ENCODE results near the gene COMMD1. TPM values are rescaled to one million over a fixed set of nuclear protein-coding genes. Genes with fewer than 3 reads are reported as not detected.

Gene COMMD1
- total and polyA plus RNA-seq, 3 donors from 2014 or later = 61.7 to 87.9 (median 85.2) TPM

- no peak for DNase-seq
- Histone ChIP-seq H3K27ac (no peak overlapping the region), H3K27me3 (no peaks in the 10 kb centered on the region), H3K4me1 (no peaks in the 10 kb centered on the region), H3K9me3 (no peaks in the 10 kb centered on the region), H3K4me3 (no peak overlapping the region), H3K36me3 (ENCODE audit: low read depth, missing control alignments) (no peaks in the 10 kb centered on the region)
- 61 to 67% methylated on average over 6 of the region's 6 CpGs for WGBS, 2 donors
- intact Hi-C loops (cut with DNase I; ENCODE audit: low total_unique reads) = no loop called here
- TF ChIP-seq CTCF (IDR thresholded peaks at IDR 0.05) = no peak
- no peak for TF ChIP-seq POLR2A (IDR thresholded peaks at IDR 0.05)
Observed at GRCh38 chr2:62076980-62077638, 171.6 kb downstream of the COMMD1 start.

- no peak for TF ChIP-seq CTCF (IDR thresholded peaks at IDR 0.05)
- TF ChIP-seq POLR2A (IDR thresholded peaks at IDR 0.05) = no peak
- no peak for DNase-seq
- H3K4me3 ChIP-seq = no peak overlapping the region
- no peaks in the 10 kb centered on the region for H3K36me3 ChIP-seq (ENCODE audit: low read depth, missing control alignments)
- 71 to 83% methylated on average over 1 of the region's 1 CpG for WGBS, 2 donors
- no peaks in the 10 kb centered on the region for H3K27me3 ChIP-seq
- no peak overlapping the region for H3K27ac ChIP-seq
- no peaks in the 10 kb centered on the region for H3K4me1 ChIP-seq
- no peaks in the 10 kb centered on the region for H3K9me3 ChIP-seq
- intact Hi-C loops (cut with DNase I; ENCODE audit: low total_unique reads) = no loop called here
Observed at GRCh38 chr2:62084801-62085200, 179.3 kb downstream of the COMMD1 start.

- Histone ChIP-seq H3K27me3 (no peaks in the 10 kb centered on the region), H3K9me3 (no peaks in the 10 kb centered on the region), H3K36me3 (ENCODE audit: low read depth, missing control alignments) (no peaks in the 10 kb centered on the region), H3K27ac (no peak overlapping the region), H3K4me1 (no peaks in the 10 kb centered on the region), H3K4me3 (no peak overlapping the region)
- no peak for DNase-seq
- intact Hi-C loops (cut with DNase I; ENCODE audit: low total_unique reads) = no loop called here
- WGBS, 2 donors = 90 to 91% methylated on average over 3 of the region's 3 CpGs
- TF ChIP-seq CTCF (IDR thresholded peaks at IDR 0.05) = no peak
- no peak for TF ChIP-seq POLR2A (IDR thresholded peaks at IDR 0.05)
Observed at GRCh38 chr2:62089658-62090057, 184.2 kb downstream of the COMMD1 start.

- no peak for DNase-seq
- WGBS, 2 donors = 88 to 95% methylated on average over 2 of the region's 2 CpGs
- Histone ChIP-seq H3K36me3 (ENCODE audit: low read depth, missing control alignments) (no peaks in the 10 kb centered on the region), H3K27me3 (no peaks in the 10 kb centered on the region), H3K9me3 (no peaks in the 10 kb centered on the region), H3K4me1 (no peaks in the 10 kb centered on the region), H3K27ac (no peak overlapping the region), H3K4me3 (no peak overlapping the region)
- intact Hi-C loops (cut with DNase I; ENCODE audit: low total_unique reads) = no loop called here
- TF ChIP-seq CTCF (IDR thresholded peaks at IDR 0.05) (no peak), POLR2A (IDR thresholded peaks at IDR 0.05) (no peak)
Observed at GRCh38 chr2:62091471-62091870, 186.0 kb downstream of the COMMD1 start.

GRCh38 chr2:62099050-62099449, 193.6 kb downstream of the COMMD1 start:
- intact Hi-C loops (cut with DNase I; ENCODE audit: low total_unique reads) = no loop called here
- DNase-seq = no peak
- Histone ChIP-seq H3K9me3 (no peaks in the 10 kb centered on the region), H3K4me1 (no peaks in the 10 kb centered on the region), H3K36me3 (ENCODE audit: low read depth, missing control alignments) (no peaks in the 10 kb centered on the region), H3K27me3 (no peaks in the 10 kb centered on the region), H3K4me3 (no peak overlapping the region), H3K27ac (no peak overlapping the region)
- 85% methylated on average over 4 of the region's 4 CpGs for WGBS, 2 donors
- no peak for TF ChIP-seq POLR2A (IDR thresholded peaks at IDR 0.05)
- TF ChIP-seq CTCF (IDR thresholded peaks at IDR 0.05) = no peak
